Measurements from ENCODE around the gene GSE1. TPM values are rescaled to one million over a fixed set of nuclear protein-coding genes. Genes with fewer than 3 reads are reported as not detected.

The GSE1 gene
- total RNA-seq, 1 donor from 2014 or later: 101 TPM

- TF ChIP-seq CTCF (conservative IDR thresholded peaks at IDR 0.05): peak; percentile 58
- H3K9me3 Mint-ChIP-seq: no peaks in the 10 kb centered on the region
- H3K4me3 Mint-ChIP-seq: no peak overlapping the region
- H3K27me3 Mint-ChIP-seq: no peaks in the 10 kb centered on the region
- H3K27ac Mint-ChIP-seq: peak overlapping the region; percentile 23
- DNase-seq (ENCODE audit: extremely low spot score, unreplicated experiment): no peak
- H3K36me3 Mint-ChIP-seq: peaks cover under 1% of the 10 kb centered on the region
- peaks cover 4% of the 10 kb centered on the region for H3K4me1 Mint-ChIP-seq (ENCODE audit: unreplicated experiment)
These were observed 21.8 kb downstream of the GSE1 start for GRCh38 chr16:85634747-85635544.

GRCh38 chr16:85635545-85636140, 22.5 kb downstream of the GSE1 start:
- H3K27ac Mint-ChIP-seq: peak overlapping the region; percentile 23

GRCh38 chr16:85636234-85636812, 23.2 kb downstream of the GSE1 start:
- Mint-ChIP-seq H3K27me3 (no peaks in the 10 kb centered on the region), H3K36me3 (no peaks in the 10 kb centered on the region), H3K27ac (no peak overlapping the region), H3K9me3 (no peaks in the 10 kb centered on the region), H3K4me3 (no peak overlapping the region), H3K4me1 (ENCODE audit: unreplicated experiment) (peaks cover 4% of the 10 kb centered on the region)
- TF ChIP-seq CTCF (conservative IDR thresholded peaks at IDR 0.05): no peak
- DNase-seq (ENCODE audit: extremely low spot score, unreplicated experiment): no peak

More at GRCh38 chr16:85635545-85636140, 22.5 kb downstream of the GSE1 start:
- no peak overlapping the region for H3K4me3 Mint-ChIP-seq
- H3K9me3 Mint-ChIP-seq: no peaks in the 10 kb centered on the region
- no peaks in the 10 kb centered on the region for H3K27me3 Mint-ChIP-seq
- H3K4me1 Mint-ChIP-seq (ENCODE audit: unreplicated experiment): peaks cover 4% of the 10 kb centered on the region
- TF ChIP-seq CTCF (conservative IDR thresholded peaks at IDR 0.05): no peak
- DNase-seq (ENCODE audit: extremely low spot score, unreplicated experiment): no peak
- H3K36me3 Mint-ChIP-seq: no peaks in the 10 kb centered on the region

- H3K27me3 Mint-ChIP-seq: no peaks in the 10 kb centered on the region
- peaks cover 4% of the 10 kb centered on the region for H3K4me1 Mint-ChIP-seq (ENCODE audit: unreplicated experiment)
- no peaks in the 10 kb centered on the region for H3K9me3 Mint-ChIP-seq
- no peak for DNase-seq (ENCODE audit: extremely low spot score, unreplicated experiment)
- H3K27ac Mint-ChIP-seq: no peak overlapping the region
- H3K36me3 Mint-ChIP-seq: no peaks in the 10 kb centered on the region
- no peak for TF ChIP-seq CTCF (conservative IDR thresholded peaks at IDR 0.05)
- H3K4me3 Mint-ChIP-seq: no peak overlapping the region
These were observed 24.1 kb downstream of the GSE1 start for GRCh38 chr16:85637061-85637807.

- TF ChIP-seq CTCF (conservative IDR thresholded peaks at IDR 0.05): no peak
- H3K9me3 Mint-ChIP-seq: no peaks in the 10 kb centered on the region
- no peak overlapping the region for H3K27ac Mint-ChIP-seq
- no peaks in the 10 kb centered on the region for H3K27me3 Mint-ChIP-seq
- no peak for DNase-seq (ENCODE audit: extremely low spot score, unreplicated experiment)
- no peaks in the 10 kb centered on the region for H3K36me3 Mint-ChIP-seq
- H3K4me3 Mint-ChIP-seq: no peak overlapping the region
- H3K4me1 Mint-ChIP-seq (ENCODE audit: unreplicated experiment): peaks cover 4% of the 10 kb centered on the region
These were observed 24.9 kb downstream of the GSE1 start for GRCh38 chr16:85637808-85638647.

All from type B pancreatic cell (in vitro differentiated cells).